CD14-positive monocyte (primary cell): Measurements from ENCODE around the gene DCAF4. TPM values are rescaled to one million over a fixed set of nuclear protein-coding genes. Genes with fewer than 3 reads are reported as not detected.

Experiments used
- DNase-seq, 3 donors: peaks; one replicate each; pipeline ENCODE4 v3.0.0-alpha.2; 2011 to 2022
- H2AFZ ChIP-seq: 2 replicates; pipeline ENCODE4 v1.6.0; 2012; ENCODE audit warnings: mild to moderate bottlenecking, low read depth, low read length, inconsistent platforms; ENCODE audit not compliant: insufficient read depth, poor library complexity, severe bottlenecking
- H3K27ac ChIP-seq, 2 donors: 1 replicate in 1 of 2; 2 replicates in 1 of 2; pipeline ENCODE4 v1.5.1; 2012 to 2013; ENCODE audit warnings: low read length in 2 of 2, control low read depth in 1 of 2, inconsistent platforms in 1 of 2, low read depth in 1 of 2, mild to moderate bottlenecking in 1 of 2
- H3K27me3 ChIP-seq, 2 donors: one replicate each; pipeline versions ENCODE4 v1.6.0 to v1.6.1; 2011 to 2013; ENCODE audit warnings: low read length in 2 of 2; ENCODE audit not compliant: control insufficient read depth in 2 of 2, insufficient read depth in 2 of 2
- H3K36me3 ChIP-seq, 2 donors: replicated peaks in 1 of 2; 1 replicate in 1 of 2; 2 replicates in 1 of 2; pipeline versions ENCODE4 v1.5.1 to v1.6.1; 2012 to 2013; ENCODE audit warnings: low read length in 2 of 2, control low read depth in 1 of 2, inconsistent platforms in 1 of 2, mild to moderate bottlenecking in 1 of 2; ENCODE audit not compliant: insufficient read depth in 2 of 2, control insufficient read depth in 1 of 2
- H3K4me1 ChIP-seq, 2 donors: 1 replicate in 1 of 2; 2 replicates in 1 of 2; pipeline versions ENCODE4 v1.5.1 to v1.6.1; 2012 to 2013; ENCODE audit warnings: low read length in 2 of 2, control low read depth in 1 of 2, inconsistent platforms in 1 of 2, mild to moderate bottlenecking in 1 of 2, moderate library complexity in 1 of 2; ENCODE audit not compliant: insufficient read depth in 2 of 2, control insufficient read depth in 1 of 2
- H3K4me2 ChIP-seq: replicated peaks from 2 replicates; pipeline ENCODE3; 2012; ENCODE audit warnings: low read length, moderate library complexity, mild to moderate bottlenecking; ENCODE audit not compliant: poor library complexity, severe bottlenecking; ENCODE audit errors: extremely low read depth
- H3K4me3 ChIP-seq, 3 experiments: fragments of 200-600 bp in 1 of 3; sonication (generic) in 1 of 3; replicated peaks in 1 of 3; 1 replicate in 2 of 3; 2 replicates in 1 of 3; pipeline ENCODE4 v1.5.1; 2011 to 2013; ENCODE audit warnings: low read length in 3 of 3, mild to moderate bottlenecking in 3 of 3, control low read depth in 2 of 3, low read depth in 2 of 3, inconsistent platforms in 1 of 3, moderate library complexity in 1 of 3
- H3K79me2 ChIP-seq: 2 replicates; pipeline ENCODE4 v1.6.0; 2012; ENCODE audit warnings: mild to moderate bottlenecking, control low read depth, inconsistent platforms, low read length, moderate library complexity; ENCODE audit not compliant: insufficient read depth
- H3K9ac ChIP-seq: 2 replicates; pipeline ENCODE4 v1.6.0; 2017; ENCODE audit warnings: low read length, mild to moderate bottlenecking; ENCODE audit not compliant: insufficient read depth, poor library complexity, severe bottlenecking
- H3K9me3 ChIP-seq, 2 donors: replicated peaks in 1 of 2; 1 replicate in 1 of 2; 2 replicates in 1 of 2; pipeline versions ENCODE4 v1.5.1 to v1.6.1; 2012 to 2013; ENCODE audit warnings: low read length in 2 of 2, control low read depth in 1 of 2; ENCODE audit not compliant: control insufficient read depth in 1 of 2, insufficient read depth in 1 of 2
- H4K20me1 ChIP-seq: 2 replicates; pipeline ENCODE4 v1.6.0; 2012; ENCODE audit warnings: mild to moderate bottlenecking, low read length, control low read depth, moderate library complexity; ENCODE audit not compliant: insufficient read depth
- H3K27ac Mint-ChIP-seq, 7 donors: one replicate each; pipeline ENCODE4 v1.8.0; 2020; ENCODE audit warnings: mild to moderate bottlenecking in 7 of 7, mixed read lengths in 7 of 7, moderate library complexity in 6 of 7, inconsistent platforms in 2 of 7
- H3K27me3 Mint-ChIP-seq, 3 donors: one replicate each; pipeline ENCODE4 v1.8.0; 2021 to 2022; ENCODE audit warnings: low read depth in 3 of 3, mild to moderate bottlenecking in 3 of 3, mixed read lengths in 3 of 3, moderate library complexity in 3 of 3, inconsistent platforms in 1 of 3
- H3K36me3 Mint-ChIP-seq, 2 donors: one replicate each; pipeline ENCODE4 v1.8.0; 2020; ENCODE audit warnings: mixed read lengths in 2 of 2, inconsistent platforms in 1 of 2, mild to moderate bottlenecking in 1 of 2
- H3K4me1 Mint-ChIP-seq: one replicate; pipeline ENCODE4 v1.8.0; 2020; ENCODE audit warnings: mild to moderate bottlenecking, mixed read lengths
- H3K4me3 Mint-ChIP-seq, 2 donors: one replicate each; pipeline ENCODE4 v1.8.0; 2020; ENCODE audit warnings: mild to moderate bottlenecking in 2 of 2, mixed read lengths in 2 of 2, moderate library complexity in 1 of 2
- H3K9me3 Mint-ChIP-seq, 7 donors: one replicate each; pipeline ENCODE4 v1.8.0; 2020 to 2022; ENCODE audit warnings: mixed read lengths in 7 of 7, mild to moderate bottlenecking in 6 of 7, moderate library complexity in 6 of 7, inconsistent platforms in 2 of 7
- CTCF ChIP-seq: fragments of 200-600 bp; IDR thresholded peaks from one replicate; pipeline ENCODE4 v1.8.0; 2022; ENCODE audit warnings: antibody characterized with exemption, mild to moderate bottlenecking
- WGBS: methylation state at CpG from one replicate; pipeline ENCODE4 v1.1.5; 2013; ENCODE audit warnings: missing lambda C conversion rate; ENCODE audit not compliant: insufficient coverage; 5-methylcytosine and 5-hydroxymethylcytosine counted together
- intact Hi-C, 2 donors: fragments of 100-400 bp; cut with micrococcal nuclease; formaldehyde crosslinking; loops; one replicate each; pipeline versions ENCODE4 v1.15.0 to v1.15.1; 2023
- polyA plus RNA-seq, 3 donors: library from polyadenylated mRNA; depleted of rRNA in 1 of 3; unstranded in 2 of 3; stranded (reverse) in 1 of 3; fragments of 300-500 nt in 2 of 3; fragments of >200 nt in 1 of 3; fragmentation: Illumina TruSeq in 2 of 3; gene quantifications; 1 replicate in 2 of 3; 2 replicates in 1 of 3; pipeline ENCODE4 v1.2.3, GENCODE V29; 2012 to 2021

The DCAF4 gene
- polyA plus RNA-seq, 3 donors: 1.1 to 7.2 (median 2.3) TPM

GRCh38 chr14:72943876-72944430 lies 17.7 kb downstream of the DCAF4 start:
- Histone ChIP-seq H3K4me2 (no peak overlapping the region), H3K79me2 (no peaks in the 10 kb centered on the region), H2AFZ (no peak overlapping the region), H3K4me3 (no peak overlapping the region), H3K4me1 (peaks cover 6 to 8% of the 10 kb centered on the region in 2 donors), H4K20me1 (no peaks in the 10 kb centered on the region), H3K27me3 (no peaks in the 10 kb centered on the region), H3K36me3 (peaks cover 24 to 26% of the 10 kb centered on the region in 2 donors), H3K27ac (no peak overlapping the region), H3K9ac (no peak overlapping the region), H3K9me3 (no peaks in the 10 kb centered on the region)
- WGBS: 93% methylated on average over 8 of the region's 13 CpGs
- no peak for DNase-seq
- no peak overlapping the region for H3K27ac Mint-ChIP-seq
- no peak for TF ChIP-seq CTCF
- H3K36me3 Mint-ChIP-seq: peaks cover 33 to 38% of the 10 kb centered on the region in 2 donors
- H3K9me3 Mint-ChIP-seq: peaks cover 0 to 2% (median 0%) of the 10 kb centered on the region in 7 donors
- intact Hi-C loops: no loop called here
- no peak overlapping the region for H3K4me3 Mint-ChIP-seq
- H3K27me3 Mint-ChIP-seq: no peaks in the 10 kb centered on the region
- peaks cover 7% of the 10 kb centered on the region for H3K4me1 Mint-ChIP-seq

GRCh38 chr14:72945356-72946027 lies 19.2 kb downstream of the DCAF4 start:
- DNase-seq: peak; percentile 16 to 55 (median 18)
- no peak overlapping the region for H3K4me2 ChIP-seq
- intact Hi-C loops: no loop called here
- H3K4me1 ChIP-seq: peaks cover 6 to 8% of the 10 kb centered on the region in 2 donors
- no peak for TF ChIP-seq CTCF
- H4K20me1 ChIP-seq: no peaks in the 10 kb centered on the region
- peaks cover 22 to 24% of the 10 kb centered on the region in 2 donors for H3K36me3 ChIP-seq
- Mint-ChIP-seq H3K4me1 (peaks cover 7% of the 10 kb centered on the region), H3K9me3 (peaks cover 0 to 2% (median 0%) of the 10 kb centered on the region in 7 donors), H3K4me3 (no peak overlapping the region), H3K36me3 (peaks cover 20 to 24% of the 10 kb centered on the region in 2 donors), H3K27ac (no peak overlapping the region), H3K27me3 (peaks cover 0 to 5% (median 0%) of the 10 kb centered on the region in 3 donors)
- no peaks in the 10 kb centered on the region for H3K79me2 ChIP-seq
- no peak overlapping the region for H3K4me3 ChIP-seq
- no peaks in the 10 kb centered on the region for H3K9me3 ChIP-seq
- no peaks in the 10 kb centered on the region for H3K27me3 ChIP-seq
- WGBS: 84% methylated on average over 9 of the region's 13 CpGs
- H3K9ac ChIP-seq: no peak overlapping the region
- no peak overlapping the region for H3K27ac ChIP-seq
- H2AFZ ChIP-seq: no peak overlapping the region
